Astrocyte of the cerebellum (primary cell): ENCODE data around the gene RYR2.

Experiments
- DNase-seq: peaks from one replicate; pipeline ENCODE4 v3.0.0-alpha.2; 2011; ENCODE audit warnings: low read depth
- H3K4me3 ChIP-seq: 2 replicates; pipeline ENCODE4 v1.5.1; 2011; ENCODE audit warnings: mild to moderate bottlenecking, low read depth, low read length, moderate library complexity
- CTCF ChIP-seq: IDR thresholded peaks from 2 replicates; pipeline ENCODE4 v1.5.1; 2012; ENCODE audit warnings: low read length, low read depth, moderate library complexity, mild to moderate bottlenecking; ENCODE audit errors: missing control alignments
- in situ Hi-C: cut with HindIII; loops from 2 replicates; pipeline ENCODE4 v1.10.0; 2017; ENCODE audit warnings: low sequenced_read_pairs

Gene RYR2

GRCh38 chr1:237692255-237692654 is 650.3 kb downstream of the RYR2 start:
- TF ChIP-seq CTCF: no peak
- H3K4me3 ChIP-seq: no peak overlapping the region
- in situ Hi-C loops: no loop called here
- DNase-seq: no peak

- TF ChIP-seq CTCF: no peak
- in situ Hi-C loops: no loop called here
- H3K4me3 ChIP-seq: no peak overlapping the region
- DNase-seq: no peak
Observed at GRCh38 chr1:237695878-237696277, 653.9 kb downstream of the RYR2 start.

GRCh38 chr1:237700181-237700580 is 658.2 kb downstream of the RYR2 start:
- in situ Hi-C loops: no loop called here
- TF ChIP-seq CTCF: no peak
- no peak overlapping the region for H3K4me3 ChIP-seq
- no peak for DNase-seq

GRCh38 chr1:237701534-237701933 is 659.5 kb downstream of the RYR2 start:
- no peak for DNase-seq
- no peak for TF ChIP-seq CTCF
- H3K4me3 ChIP-seq: no peak overlapping the region
- in situ Hi-C loops: no loop called here

GRCh38 chr1:237702161-237702560 is 660.2 kb downstream of the RYR2 start:
- DNase-seq: no peak
- in situ Hi-C loops: no loop called here
- no peak for TF ChIP-seq CTCF
- no peak overlapping the region for H3K4me3 ChIP-seq

- no peak for TF ChIP-seq CTCF
- no peak for DNase-seq
- H3K4me3 ChIP-seq: no peak overlapping the region
- in situ Hi-C loops: no loop called here
Observed at GRCh38 chr1:237705462-237705861, 663.5 kb downstream of the RYR2 start.

GRCh38 chr1:237709355-237709754 is 667.4 kb downstream of the RYR2 start:
- in situ Hi-C loops: no loop called here
- TF ChIP-seq CTCF: no peak
- no peak overlapping the region for H3K4me3 ChIP-seq
- DNase-seq: no peak
